AG20443 (cell line): ENCODE data around the gene TREH.
A peak's percentile ranks its signal among the peaks of the same experiment; 100 is the strongest.

ENCODE experiments used
- DNase-seq: peaks from one replicate; pipeline ENCODE4 v3.0.0; 2012; ENCODE audit warnings: low spot score, mixed read lengths

Gene TREH

GRCh38 chr11:118610773-118611432, 68.5 kb downstream of the TREH start:
- DNase-seq = peak; percentile 63

- no peak for DNase-seq
Measured at GRCh38 chr11:118610225-118610772, 69.2 kb downstream of the TREH start.

DNA sequence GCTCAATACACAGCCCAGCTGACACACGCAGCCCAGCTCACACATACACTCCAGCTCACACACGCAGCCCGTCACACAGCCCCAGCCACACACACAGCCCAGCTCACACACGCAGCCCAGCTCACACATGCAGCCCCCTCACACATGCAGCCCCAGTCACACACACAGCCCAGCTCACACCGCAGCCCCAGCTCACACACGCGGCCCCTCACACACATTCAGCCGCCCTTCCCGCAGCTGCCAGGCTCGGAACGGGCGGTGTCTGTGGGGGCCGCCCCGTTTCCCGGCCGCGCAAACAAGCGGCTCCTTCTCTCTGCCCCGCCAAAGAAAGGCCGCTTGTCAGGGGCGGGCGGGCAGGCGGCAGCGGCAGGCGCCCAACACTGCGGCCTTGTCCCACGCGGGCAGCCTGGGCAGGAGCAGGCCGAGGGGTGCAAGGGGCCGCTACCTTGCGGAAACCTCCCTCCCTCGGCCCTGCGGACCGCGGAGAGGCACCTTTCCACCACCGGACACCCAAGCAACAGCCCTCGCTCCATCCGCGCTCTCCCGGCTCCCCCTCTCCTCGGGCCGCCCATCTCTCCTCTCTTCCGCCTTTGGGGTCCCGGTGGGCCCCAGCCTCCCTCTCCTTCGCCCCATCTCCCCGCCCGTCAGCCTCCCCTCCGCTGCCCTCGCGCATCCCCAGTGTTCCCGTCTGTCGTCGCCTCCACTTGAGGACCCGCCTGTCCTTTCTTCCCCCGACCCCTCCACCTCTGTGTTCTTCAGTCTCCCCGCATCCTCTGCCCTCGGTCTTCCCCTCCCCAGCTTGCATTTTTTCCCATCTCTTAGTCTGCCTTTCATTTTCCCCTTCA, 69.8 kb downstream of the TREH start:
- no peak for DNase-seq

GRCh38 chr11:118608360-118609227, 70.9 kb downstream of the TREH start:
- peak; percentile 89 for DNase-seq

- DNase-seq = peak; percentile 80
Measured at GRCh38 chr11:118607401-118608359, 71.8 kb downstream of the TREH start, which contains the start of gene PHLDB1. PHLDB1 (plus strand) TSS chr11:118607615; CDS start chr11:118613837, 6,222 bp downstream.
